ENCODE results near the gene FREM1. TPM values are rescaled to one million over a fixed set of nuclear protein-coding genes. Genes with fewer than 3 reads are reported as not detected.

FREM1 gene
- total and polyA plus RNA-seq, 2 of the 13 experiments (the other 11 are each of a cell fraction or from before 2014, with no cell fraction given): 64.3 to 202 TPM

DNA sequence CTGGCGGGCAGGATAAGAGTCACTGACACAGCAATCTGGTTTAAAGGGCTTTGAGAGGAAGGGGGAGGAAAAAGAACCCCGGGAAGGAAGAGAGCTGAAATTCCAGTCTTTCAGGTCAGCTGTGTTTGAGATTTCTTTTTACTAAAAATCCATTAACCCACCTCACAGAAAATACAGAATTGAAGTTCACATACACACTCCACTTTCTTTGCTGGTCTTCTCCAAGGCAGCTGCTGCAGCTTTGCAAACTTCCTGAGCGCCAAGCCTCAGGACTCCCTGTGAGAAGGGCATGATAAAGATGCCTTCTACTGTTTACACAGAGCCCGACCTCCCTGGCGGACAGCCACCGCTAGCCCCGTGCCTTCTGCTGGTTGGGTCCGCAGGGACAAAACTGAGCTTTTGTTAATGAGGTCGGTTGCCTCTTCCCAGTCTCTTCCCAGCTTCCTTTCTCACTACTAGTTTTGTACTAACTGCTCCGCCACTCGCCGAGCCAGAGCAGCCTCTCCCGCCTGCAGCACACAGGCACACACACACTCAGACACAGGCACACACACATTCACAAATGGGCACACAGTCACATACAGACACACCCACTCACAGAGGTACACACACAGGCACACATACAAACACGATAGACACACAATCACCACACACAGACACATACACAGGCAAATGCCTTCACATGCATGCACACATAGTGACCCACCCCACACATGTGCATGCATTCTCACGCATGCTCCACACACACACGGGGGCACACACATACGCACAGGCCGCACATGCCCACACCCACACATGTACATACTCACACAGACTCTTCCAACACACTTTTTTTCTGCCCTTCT is at the start of gene FREM1 (continued):
- TF ChIP-seq, protein P1, sequence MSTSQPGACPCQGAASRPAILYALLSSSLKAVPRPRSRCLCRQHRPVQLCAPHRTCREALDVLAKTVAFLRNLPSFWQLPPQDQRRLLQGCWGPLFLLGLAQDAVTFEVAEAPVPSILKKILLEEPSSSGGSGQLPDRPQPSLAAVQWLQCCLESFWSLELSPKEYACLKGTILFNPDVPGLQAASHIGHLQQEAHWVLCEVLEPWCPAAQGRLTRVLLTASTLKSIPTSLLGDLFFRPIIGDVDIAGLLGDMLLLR (CRISPR knock-in tag; IDR thresholded peaks at IDR 0.05): no peak
- TF ChIP-seq, protein P2, sequence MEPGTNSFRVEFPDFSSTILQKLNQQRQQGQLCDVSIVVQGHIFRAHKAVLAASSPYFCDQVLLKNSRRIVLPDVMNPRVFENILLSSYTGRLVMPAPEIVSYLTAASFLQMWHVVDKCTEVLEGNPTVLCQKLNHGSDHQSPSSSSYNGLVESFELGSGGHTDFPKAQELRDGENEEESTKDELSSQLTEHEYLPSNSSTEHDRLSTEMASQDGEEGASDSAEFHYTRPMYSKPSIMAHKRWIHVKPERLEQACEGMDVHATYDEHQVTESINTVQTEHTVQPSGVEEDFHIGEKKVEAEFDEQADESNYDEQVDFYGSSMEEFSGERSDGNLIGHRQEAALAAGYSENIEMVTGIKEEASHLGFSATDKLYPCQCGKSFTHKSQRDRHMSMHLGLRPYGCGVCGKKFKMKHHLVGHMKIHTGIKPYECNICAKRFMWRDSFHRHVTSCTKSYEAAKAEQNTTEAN (CRISPR knock-in tag; conservative IDR thresholded peaks at IDR 0.05): peak; percentile 72; the same call in 1 of the 2 replicates
- TF ChIP-seq IKZF4 (CRISPR knock-in tag; IDR thresholded peaks at IDR 0.05; ENCODE audit: borderline replicate concordance, low read depth, not compliant biosample characterization) (peak; percentile 71), ZFYVE20 (CRISPR knock-in tag; IDR thresholded peaks at IDR 0.05; ENCODE audit: borderline replicate concordance, low read depth) (no peak), ZNF768 (CRISPR knock-in tag; IDR thresholded peaks at IDR 0.05) (peak; percentile 26; the same call in 1 of the 2 replicates), TOE1 (CRISPR knock-in tag; IDR thresholded peaks at IDR 0.05) (no peak), SP4 (CRISPR knock-in tag; IDR thresholded peaks at IDR 0.05) (peak; percentile 32; the same call in 1 of the 2 replicates), KMT2B (CRISPR knock-in tag; IDR thresholded peaks at IDR 0.05) (0 out of 2 replicates have a peak, but pooled peaks have one; percentile 34), ZNF883 (CRISPR knock-in tag; IDR thresholded peaks at IDR 0.05; ENCODE audit: not compliant biosample characterization) (peak; percentile 70), ZSCAN29 (CRISPR knock-in tag; conservative IDR thresholded peaks at IDR 0.05) (peak; percentile 76; the same call in 1 of the 2 replicates), ZNF329 (CRISPR knock-in tag; IDR thresholded peaks at IDR 0.05; ENCODE audit: low read depth) (0 out of 2 replicates have a peak, but pooled peaks have one; percentile 54), ZFP62 (CRISPR knock-in tag; IDR thresholded peaks at IDR 0.05) (no peak)
- TF ChIP-seq, protein P3, sequence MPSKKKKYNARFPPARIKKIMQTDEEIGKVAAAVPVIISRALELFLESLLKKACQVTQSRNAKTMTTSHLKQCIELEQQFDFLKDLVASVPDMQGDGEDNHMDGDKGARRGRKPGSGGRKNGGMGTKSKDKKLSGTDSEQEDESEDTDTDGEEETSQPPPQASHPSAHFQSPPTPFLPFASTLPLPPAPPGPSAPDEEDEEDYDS (CRISPR knock-in tag; IDR thresholded peaks at IDR 0.05): peak; percentile 64
- TF ChIP-seq, protein P4, sequence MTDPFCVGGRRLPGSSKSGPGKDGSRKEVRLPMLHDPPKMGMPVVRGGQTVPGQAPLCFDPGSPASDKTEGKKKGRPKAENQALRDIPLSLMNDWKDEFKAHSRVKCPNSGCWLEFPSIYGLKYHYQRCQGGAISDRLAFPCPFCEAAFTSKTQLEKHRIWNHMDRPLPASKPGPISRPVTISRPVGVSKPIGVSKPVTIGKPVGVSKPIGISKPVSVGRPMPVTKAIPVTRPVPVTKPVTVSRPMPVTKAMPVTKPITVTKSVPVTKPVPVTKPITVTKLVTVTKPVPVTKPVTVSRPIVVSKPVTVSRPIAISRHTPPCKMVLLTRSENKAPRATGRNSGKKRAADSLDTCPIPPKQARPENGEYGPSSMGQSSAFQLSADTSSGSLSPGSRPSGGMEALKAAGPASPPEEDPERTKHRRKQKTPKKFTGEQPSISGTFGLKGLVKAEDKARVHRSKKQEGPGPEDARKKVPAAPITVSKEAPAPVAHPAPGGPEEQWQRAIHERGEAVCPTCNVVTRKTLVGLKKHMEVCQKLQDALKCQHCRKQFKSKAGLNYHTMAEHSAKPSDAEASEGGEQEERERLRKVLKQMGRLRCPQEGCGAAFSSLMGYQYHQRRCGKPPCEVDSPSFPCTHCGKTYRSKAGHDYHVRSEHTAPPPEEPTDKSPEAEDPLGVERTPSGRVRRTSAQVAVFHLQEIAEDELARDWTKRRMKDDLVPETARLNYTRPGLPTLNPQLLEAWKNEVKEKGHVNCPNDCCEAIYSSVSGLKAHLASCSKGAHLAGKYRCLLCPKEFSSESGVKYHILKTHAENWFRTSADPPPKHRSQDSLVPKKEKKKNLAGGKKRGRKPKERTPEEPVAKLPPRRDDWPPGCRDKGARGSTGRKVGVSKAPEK (CRISPR knock-in tag; IDR thresholded peaks at IDR 0.05; ENCODE audit: borderline replicate concordance): peak; percentile 88
- TF ChIP-seq, protein P5, sequence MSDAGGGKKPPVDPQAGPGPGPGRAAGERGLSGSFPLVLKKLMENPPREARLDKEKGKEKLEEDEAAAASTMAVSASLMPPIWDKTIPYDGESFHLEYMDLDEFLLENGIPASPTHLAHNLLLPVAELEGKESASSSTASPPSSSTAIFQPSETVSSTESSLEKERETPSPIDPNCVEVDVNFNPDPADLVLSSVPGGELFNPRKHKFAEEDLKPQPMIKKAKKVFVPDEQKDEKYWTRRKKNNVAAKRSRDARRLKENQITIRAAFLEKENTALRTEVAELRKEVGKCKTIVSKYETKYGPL (CRISPR knock-in tag; IDR thresholded peaks at IDR 0.05): no peak
- TF ChIP-seq, protein P6, sequence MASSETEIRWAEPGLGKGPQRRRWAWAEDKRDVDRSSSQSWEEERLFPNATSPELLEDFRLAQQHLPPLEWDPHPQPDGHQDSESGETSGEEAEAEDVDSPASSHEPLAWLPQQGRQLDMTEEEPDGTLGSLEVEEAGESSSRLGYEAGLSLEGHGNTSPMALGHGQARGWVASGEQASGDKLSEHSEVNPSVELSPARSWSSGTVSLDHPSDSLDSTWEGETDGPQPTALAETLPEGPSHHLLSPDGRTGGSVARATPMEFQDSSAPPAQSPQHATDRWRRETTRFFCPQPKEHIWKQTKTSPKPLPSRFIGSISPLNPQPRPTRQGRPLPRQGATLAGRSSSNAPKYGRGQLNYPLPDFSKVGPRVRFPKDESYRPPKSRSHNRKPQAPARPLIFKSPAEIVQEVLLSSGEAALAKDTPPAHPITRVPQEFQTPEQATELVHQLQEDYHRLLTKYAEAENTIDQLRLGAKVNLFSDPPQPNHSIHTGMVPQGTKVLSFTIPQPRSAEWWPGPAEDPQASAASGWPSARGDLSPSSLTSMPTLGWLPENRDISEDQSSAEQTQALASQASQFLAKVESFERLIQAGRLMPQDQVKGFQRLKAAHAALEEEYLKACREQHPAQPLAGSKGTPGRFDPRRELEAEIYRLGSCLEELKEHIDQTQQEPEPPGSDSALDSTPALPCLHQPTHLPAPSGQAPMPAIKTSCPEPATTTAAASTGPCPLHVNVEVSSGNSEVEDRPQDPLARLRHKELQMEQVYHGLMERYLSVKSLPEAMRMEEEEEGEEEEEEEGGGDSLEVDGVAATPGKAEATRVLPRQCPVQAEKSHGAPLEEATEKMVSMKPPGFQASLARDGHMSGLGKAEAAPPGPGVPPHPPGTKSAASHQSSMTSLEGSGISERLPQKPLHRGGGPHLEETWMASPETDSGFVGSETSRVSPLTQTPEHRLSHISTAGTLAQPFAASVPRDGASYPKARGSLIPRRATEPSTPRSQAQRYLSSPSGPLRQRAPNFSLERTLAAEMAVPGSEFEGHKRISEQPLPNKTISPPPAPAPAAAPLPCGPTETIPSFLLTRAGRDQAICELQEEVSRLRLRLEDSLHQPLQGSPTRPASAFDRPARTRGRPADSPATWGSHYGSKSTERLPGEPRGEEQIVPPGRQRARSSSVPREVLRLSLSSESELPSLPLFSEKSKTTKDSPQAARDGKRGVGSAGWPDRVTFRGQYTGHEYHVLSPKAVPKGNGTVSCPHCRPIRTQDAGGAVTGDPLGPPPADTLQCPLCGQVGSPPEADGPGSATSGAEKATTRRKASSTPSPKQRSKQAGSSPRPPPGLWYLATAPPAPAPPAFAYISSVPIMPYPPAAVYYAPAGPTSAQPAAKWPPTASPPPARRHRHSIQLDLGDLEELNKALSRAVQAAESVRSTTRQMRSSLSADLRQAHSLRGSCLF (CRISPR knock-in tag; IDR thresholded peaks at IDR 0.05; ENCODE audit: borderline replicate concordance): no peak
